Body of pancreas (tissue), 4 donors: ENCODE results near the gene SHANK3. TPM values are rescaled to one million over a fixed set of nuclear protein-coding genes. Genes with fewer than 3 reads are reported as not detected.

Experiments used
- ATAC-seq: fragments of 150-250 bp; one replicate; pipeline ENCODE4 v1.9.1; 2016
- DNase-seq, 4 donors: peaks; one replicate each; pipeline ENCODE4 v3.0.0-alpha.2; 2019
- H3K27ac ChIP-seq, 4 donors: fragments of 200-600 bp; sonication (generic); 1 replicate in 3 of 4; 2 replicates in 1 of 4; pipeline versions ENCODE4 v1.5.1 to v1.6.1; 2016 to 2019; ENCODE audit warnings: mild to moderate bottlenecking in 1 of 4, mixed read lengths in 1 of 4, moderate library complexity in 1 of 4
- H3K27me3 ChIP-seq, 2 donors: fragments of 200-600 bp; sonication (generic); one replicate each; pipeline ENCODE4 v1.6.0; 2016; ENCODE audit warnings: mild to moderate bottlenecking in 1 of 2
- H3K36me3 ChIP-seq, 2 donors: fragments of 200-600 bp; sonication (generic); replicated peaks in 1 of 2; 2 replicates each; pipeline ENCODE4 v1.5.1; 2016; ENCODE audit warnings: low read depth in 2 of 2; ENCODE audit not compliant: insufficient read depth in 1 of 2
- H3K4me1 ChIP-seq: fragments of 200-600 bp; sonication (generic); one replicate; pipeline ENCODE4 v1.6.0; 2016
- H3K4me3 ChIP-seq, 2 donors: fragments of 200-600 bp; sonication (generic); 1 replicate in 1 of 2; 2 replicates in 1 of 2; pipeline ENCODE4 v1.5.1; 2016 to 2019
- H3K9me3 ChIP-seq, 3 donors: fragments of 200-600 bp; sonication (generic); 1 replicate in 2 of 3; 2 replicates in 1 of 3; pipeline ENCODE4 v1.5.1; 2016
- POLR2A ChIP-seq, 3 donors: fragments of 450-650 bp; IDR thresholded peaks; one replicate each; pipeline ENCODE4 v1.6.1; 2016; ENCODE audit warnings: antibody characterized with exemption in 3 of 3, mild to moderate bottlenecking in 2 of 3
- WGBS, 2 donors: methylation state at CpG; one replicate each; pipeline ENCODE4 v1.1.5; 2017; 5-methylcytosine and 5-hydroxymethylcytosine counted together
- intact Hi-C: fragments of 100-400 bp; cut with DNase I; formaldehyde crosslinking; loops from one replicate; pipeline ENCODE4 v1.15.1; 2023
- total RNA-seq, 2 donors: library from RNA; depleted of rRNA; stranded (reverse); fragments of >200 nt; gene quantifications; one replicate each; pipeline ENCODE4 v1.1.0, GENCODE V29; 2016
- TF ChIP-seq, protein P1 (sequence below), 7 experiments: fragments of 450-650 bp in 4 of 7; fragments of 200-600 bp in 3 of 7; sonication (generic) in 3 of 7; IDR thresholded peaks; one replicate each; pipeline ENCODE4 v1.5.1; 2016 to 2019; ENCODE audit warnings: antibody characterized with exemption in 7 of 7

Gene SHANK3
- total RNA-seq, 2 donors from 2014 or later, result 6.0 to 15.5 TPM

DNA sequence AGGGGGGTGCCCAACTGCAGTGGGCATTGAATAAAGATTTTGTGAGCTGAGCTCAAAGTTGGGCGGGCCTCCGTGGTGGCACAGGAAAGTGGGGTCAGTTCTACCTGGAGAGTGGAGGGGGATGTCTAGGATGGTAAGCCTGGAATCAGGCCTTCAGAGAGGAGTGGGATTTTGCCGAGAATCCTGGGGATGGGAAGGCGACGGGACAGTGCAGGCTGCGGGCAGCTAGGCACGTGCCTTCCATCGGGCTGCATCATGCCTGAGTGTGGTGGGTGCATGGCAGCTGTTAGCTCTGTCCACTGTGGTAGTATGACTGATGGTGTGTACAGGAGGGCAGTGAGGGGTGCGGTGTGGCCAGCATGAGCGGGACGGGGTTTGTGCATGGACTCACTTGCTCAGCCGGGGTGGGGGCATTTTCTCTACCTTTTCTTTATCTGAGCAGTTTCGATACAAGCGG lies 3.6 kb downstream of the SHANK3 start:
- no peaks in the 10 kb centered on the region for H3K36me3 ChIP-seq
- H3K27me3 ChIP-seq, result peaks cover 0 to 9% of the 10 kb centered on the region in 2 donors
- TF ChIP-seq POLR2A (IDR thresholded peaks at IDR 0.05), result no peak
- TF ChIP-seq, protein P1, sequence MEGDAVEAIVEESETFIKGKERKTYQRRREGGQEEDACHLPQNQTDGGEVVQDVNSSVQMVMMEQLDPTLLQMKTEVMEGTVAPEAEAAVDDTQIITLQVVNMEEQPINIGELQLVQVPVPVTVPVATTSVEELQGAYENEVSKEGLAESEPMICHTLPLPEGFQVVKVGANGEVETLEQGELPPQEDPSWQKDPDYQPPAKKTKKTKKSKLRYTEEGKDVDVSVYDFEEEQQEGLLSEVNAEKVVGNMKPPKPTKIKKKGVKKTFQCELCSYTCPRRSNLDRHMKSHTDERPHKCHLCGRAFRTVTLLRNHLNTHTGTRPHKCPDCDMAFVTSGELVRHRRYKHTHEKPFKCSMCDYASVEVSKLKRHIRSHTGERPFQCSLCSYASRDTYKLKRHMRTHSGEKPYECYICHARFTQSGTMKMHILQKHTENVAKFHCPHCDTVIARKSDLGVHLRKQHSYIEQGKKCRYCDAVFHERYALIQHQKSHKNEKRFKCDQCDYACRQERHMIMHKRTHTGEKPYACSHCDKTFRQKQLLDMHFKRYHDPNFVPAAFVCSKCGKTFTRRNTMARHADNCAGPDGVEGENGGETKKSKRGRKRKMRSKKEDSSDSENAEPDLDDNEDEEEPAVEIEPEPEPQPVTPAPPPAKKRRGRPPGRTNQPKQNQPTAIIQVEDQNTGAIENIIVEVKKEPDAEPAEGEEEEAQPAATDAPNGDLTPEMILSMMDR (IDR thresholded peaks at IDR 0.05), result no peak
- intact Hi-C loops, result no loop called here
- no peak overlapping the region for H3K4me3 ChIP-seq
- no peak for ATAC-seq
- no peaks in the 10 kb centered on the region for H3K9me3 ChIP-seq
- no peak overlapping the region for H3K27ac ChIP-seq
- 70 to 84% methylated on average over 12 to 14 of the region's 14 CpGs for WGBS, 2 donors
- DNase-seq, result no peak
- H3K4me1 ChIP-seq, result peaks cover 11% of the 10 kb centered on the region

DNA sequence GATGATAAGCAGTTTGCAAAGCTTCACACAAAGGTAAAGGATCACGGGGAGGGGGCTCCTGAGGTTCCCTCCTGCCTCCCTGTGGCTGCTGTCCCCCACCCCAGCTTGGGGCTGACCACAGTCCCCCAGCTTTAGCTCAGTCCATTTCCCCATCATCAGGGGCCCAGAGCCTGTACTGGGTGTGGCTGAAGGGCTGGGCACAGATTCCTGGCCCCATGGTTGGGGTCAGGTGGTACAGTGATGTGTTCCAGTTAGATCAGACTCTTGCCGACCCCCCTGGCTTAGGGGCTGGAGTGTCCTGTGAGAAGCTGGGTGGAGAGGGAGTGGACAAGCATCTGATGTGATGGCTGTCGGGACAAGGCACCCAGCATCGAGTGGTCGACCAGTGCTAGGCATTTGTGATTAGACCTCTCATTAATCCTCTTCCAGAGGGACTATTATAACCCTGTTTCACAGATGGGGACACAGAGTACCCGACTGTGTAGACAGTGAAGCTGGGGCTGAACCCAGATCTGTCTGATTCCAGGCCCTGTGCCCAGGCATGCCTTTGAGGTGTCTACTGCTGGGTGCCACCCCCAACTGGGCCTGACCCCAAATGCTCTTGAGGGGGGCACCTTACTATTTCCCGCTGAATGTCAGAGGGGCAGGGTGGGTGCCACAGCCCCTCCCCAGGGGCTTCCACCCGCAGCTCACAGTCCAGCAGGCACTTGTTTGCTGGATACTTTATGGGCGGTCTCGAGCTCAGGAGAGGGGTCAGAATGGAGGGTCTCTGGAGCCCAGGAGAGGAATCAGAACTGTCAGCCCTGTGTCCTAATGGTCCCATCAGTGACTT lies 4.3 kb downstream of the SHANK3 start:
- DNase-seq (no peak), ATAC-seq (no peak)
- H3K4me1 ChIP-seq, result peaks cover 11% of the 10 kb centered on the region
- H3K4me3 ChIP-seq, result no peak overlapping the region
- intact Hi-C loops, result no loop called here
- peaks cover 0 to 9% of the 10 kb centered on the region in 2 donors for H3K27me3 ChIP-seq
- 66 to 69% methylated on average over 7 to 10 of the region's 10 CpGs for WGBS, 2 donors
- H3K27ac ChIP-seq, result no peak overlapping the region
- no peaks in the 10 kb centered on the region for H3K9me3 ChIP-seq
- TF ChIP-seq, protein P1 (IDR thresholded peaks at IDR 0.05), result no peak
- TF ChIP-seq POLR2A (IDR thresholded peaks at IDR 0.05), result no peak
- no peaks in the 10 kb centered on the region for H3K36me3 ChIP-seq

DNA sequence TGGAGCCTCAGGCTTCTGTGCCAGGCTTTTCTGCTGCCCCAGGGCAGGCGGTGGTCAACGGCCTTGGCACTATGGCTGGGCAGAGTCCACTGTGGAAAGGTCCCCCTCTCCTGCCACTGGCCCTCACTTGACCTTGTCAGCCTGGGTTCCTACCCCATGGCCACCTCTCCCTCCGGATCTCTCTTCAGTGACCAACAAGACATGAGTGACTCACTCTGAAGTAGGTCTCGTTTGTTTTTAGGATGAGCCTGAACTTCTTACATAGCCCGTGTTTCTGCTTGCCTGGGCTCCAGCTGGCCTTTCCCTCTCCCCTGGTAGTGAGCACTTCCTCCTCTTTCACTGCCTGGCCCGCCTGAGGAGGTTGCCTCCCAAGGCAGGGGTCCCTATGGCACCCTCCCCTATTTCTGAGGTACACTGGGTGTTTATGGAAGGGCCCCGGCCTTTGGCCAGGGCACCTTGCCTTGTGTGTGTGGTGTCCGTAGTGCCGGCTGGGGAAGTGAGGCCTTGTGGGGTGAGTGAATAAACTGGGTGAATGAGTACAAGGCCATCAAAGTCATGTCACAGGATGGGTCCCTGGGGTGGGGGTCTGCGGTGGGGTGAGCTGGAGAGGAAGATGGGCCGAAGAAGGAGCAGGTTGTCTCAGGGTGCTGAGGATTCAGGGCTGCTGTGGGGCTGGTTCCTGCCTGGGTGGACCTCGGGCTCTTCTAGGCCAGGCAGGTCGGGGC lies 5.0 kb downstream of the SHANK3 start:
- H3K4me1 ChIP-seq, result peaks cover 11% of the 10 kb centered on the region
- intact Hi-C loops, result no loop called here
- no peak for ATAC-seq
- no peaks in the 10 kb centered on the region for H3K9me3 ChIP-seq
- no peak for DNase-seq
- no peaks in the 10 kb centered on the region for H3K36me3 ChIP-seq
- peaks cover 0 to 9% of the 10 kb centered on the region in 2 donors for H3K27me3 ChIP-seq
- TF ChIP-seq, protein P1 (IDR thresholded peaks at IDR 0.05), result no peak
- H3K4me3 ChIP-seq, result no peak overlapping the region
- 79% methylated on average over 11 to 13 of the region's 13 CpGs for WGBS, 2 donors
- H3K27ac ChIP-seq, result no peak overlapping the region

DNA sequence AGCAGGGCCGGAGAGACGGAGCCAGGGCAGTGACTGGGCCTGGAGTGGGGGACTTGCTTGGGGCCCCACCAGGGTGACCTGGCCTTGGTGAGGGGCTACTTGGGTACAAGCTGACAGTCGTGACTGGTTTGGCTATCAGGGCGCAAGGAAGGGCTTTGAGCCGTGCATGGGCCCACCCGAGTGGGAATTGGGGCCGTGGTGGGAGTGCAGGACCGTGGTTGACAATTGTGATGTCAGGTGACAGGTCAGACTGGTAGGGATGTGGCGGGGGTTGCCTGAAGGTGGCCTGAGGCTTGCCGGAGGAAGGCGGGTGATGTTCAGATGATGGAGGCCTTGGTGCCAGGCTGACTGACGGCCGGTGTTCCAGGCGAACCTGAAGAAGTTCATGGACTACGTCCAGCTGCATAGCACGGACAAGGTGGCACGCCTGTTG lies 5.6 kb downstream of the SHANK3 start:
- Histone ChIP-seq H3K4me3 (no peak overlapping the region), H3K9me3 (no peaks in the 10 kb centered on the region), H3K27me3 (peaks cover 0 to 6% of the 10 kb centered on the region in 2 donors), H3K36me3 (no peaks in the 10 kb centered on the region), H3K4me1 (peaks cover 11% of the 10 kb centered on the region), H3K27ac (no peak overlapping the region)
- ATAC-seq (no peak), DNase-seq (no peak)
- intact Hi-C loops, result no loop called here
- 73 to 84% methylated on average over 12 to 17 of the region's 17 CpGs for WGBS, 2 donors
- TF ChIP-seq, protein P1 (IDR thresholded peaks at IDR 0.05), result no peak
